Measurements from ENCODE around the gene DNAJC6.
"Not testable (repeated sequence)": the region's sequence is repeated elsewhere in the genome, so short reads cannot be mapped to it uniquely, and the experiment has no call there.

DNAJC6 gene

GRCh38 chr1:65277605-65278347 is 31.6 kb upstream of the DNAJC6 start:
- Mint-ChIP-seq H3K27ac (ENCODE audit: low read depth) (no peak overlapping the region), H3K27me3 (no peaks in the 10 kb centered on the region), H3K36me3 (ENCODE audit: insufficient read depth) (no peaks in the 10 kb centered on the region), H3K9me3 (no peaks in the 10 kb centered on the region), H3K4me1 (peaks cover 5% of the 10 kb centered on the region), H3K4me3 (no peak overlapping the region)
- ATAC-seq (replicated peaks; ENCODE audit: extremely low read depth, poor library complexity, severe bottlenecking) (no peak), DNase-seq (ENCODE audit: low spot score in 2 of 2) (no peak)

- Mint-ChIP-seq H3K27ac (ENCODE audit: low read depth) (no peak overlapping the region), H3K9me3 (no peaks in the 10 kb centered on the region), H3K4me1 (peaks cover 5% of the 10 kb centered on the region), H3K4me3 (no peak overlapping the region), H3K36me3 (ENCODE audit: insufficient read depth) (no peaks in the 10 kb centered on the region), H3K27me3 (no peaks in the 10 kb centered on the region)
- DNase-seq (ENCODE audit: low spot score in 2 of 2) (no peak), ATAC-seq (replicated peaks; ENCODE audit: extremely low read depth, poor library complexity, severe bottlenecking) (no peak)
Observed at GRCh38 chr1:65278376-65279069, 30.8 kb upstream of the DNAJC6 start.

GRCh38 chr1:65279070-65279779 is 30.1 kb upstream of the DNAJC6 start:
- DNase-seq (ENCODE audit: low spot score in 2 of 2), result no peak
- H3K9me3 Mint-ChIP-seq, result no peaks in the 10 kb centered on the region
- H3K4me1 Mint-ChIP-seq, result peaks cover 5% of the 10 kb centered on the region
- no peak overlapping the region for H3K27ac Mint-ChIP-seq (ENCODE audit: low read depth)
- no peak overlapping the region for H3K4me3 Mint-ChIP-seq
- H3K36me3 Mint-ChIP-seq (ENCODE audit: insufficient read depth), result no peaks in the 10 kb centered on the region
- H3K27me3 Mint-ChIP-seq, result no peaks in the 10 kb centered on the region
- ATAC-seq (replicated peaks; ENCODE audit: extremely low read depth, poor library complexity, severe bottlenecking), result no peak

GRCh38 chr1:65281846-65282245 is 27.5 kb upstream of the DNAJC6 start:
- ATAC-seq (replicated peaks; ENCODE audit: extremely low read depth, poor library complexity, severe bottlenecking), result no peak

GRCh38 chr1:65284229-65284628 is 25.1 kb upstream of the DNAJC6 start:
- Mint-ChIP-seq H3K36me3 (ENCODE audit: insufficient read depth) (no peaks in the 10 kb centered on the region), H3K4me3 (no peak overlapping the region), H3K4me1 (no peaks in the 10 kb centered on the region), H3K9me3 (no peaks in the 10 kb centered on the region), H3K27ac (ENCODE audit: low read depth) (no peak overlapping the region), H3K27me3 (no peaks in the 10 kb centered on the region)
- ATAC-seq (replicated peaks; ENCODE audit: extremely low read depth, poor library complexity, severe bottlenecking), result no peak
- no peak for DNase-seq (ENCODE audit: low spot score in 2 of 2)

More at GRCh38 chr1:65281846-65282245, 27.5 kb upstream of the DNAJC6 start:
- H3K9me3 Mint-ChIP-seq, result no peaks in the 10 kb centered on the region
- H3K27ac Mint-ChIP-seq (ENCODE audit: low read depth), result no peak overlapping the region
- H3K27me3 Mint-ChIP-seq, result no peaks in the 10 kb centered on the region
- no peaks in the 10 kb centered on the region for H3K36me3 Mint-ChIP-seq (ENCODE audit: insufficient read depth)
- H3K4me3 Mint-ChIP-seq, result no peak overlapping the region
- H3K4me1 Mint-ChIP-seq, result no peaks in the 10 kb centered on the region
- DNase-seq (ENCODE audit: low spot score in 2 of 2), result no peak

GRCh38 chr1:65289449-65289848 is 19.9 kb upstream of the DNAJC6 start:
- no peak overlapping the region for H3K4me3 Mint-ChIP-seq
- no peaks in the 10 kb centered on the region for H3K36me3 Mint-ChIP-seq (ENCODE audit: insufficient read depth)
- no peak for DNase-seq (ENCODE audit: low spot score in 2 of 2)
- H3K27ac Mint-ChIP-seq (ENCODE audit: low read depth), result no peak overlapping the region
- no peak for ATAC-seq (replicated peaks; ENCODE audit: extremely low read depth, poor library complexity, severe bottlenecking)
- no peaks in the 10 kb centered on the region for H3K4me1 Mint-ChIP-seq
- no peaks in the 10 kb centered on the region for H3K27me3 Mint-ChIP-seq
- H3K9me3 Mint-ChIP-seq, result no peaks in the 10 kb centered on the region

GRCh38 chr1:65291818-65292217 is 17.5 kb upstream of the DNAJC6 start:
- H3K4me1 Mint-ChIP-seq; H3K4me3 Mint-ChIP-seq; H3K27me3 Mint-ChIP-seq; H3K9me3 Mint-ChIP-seq; ATAC-seq (replicated peaks; ENCODE audit: extremely low read depth, poor library complexity, severe bottlenecking); H3K27ac Mint-ChIP-seq (ENCODE audit: low read depth); H3K36me3 Mint-ChIP-seq (ENCODE audit: insufficient read depth); DNase-seq (ENCODE audit: low spot score in 2 of 2): not testable (repeated sequence)

GRCh38 chr1:65292861-65293593 is 16.3 kb upstream of the DNAJC6 start:
- Mint-ChIP-seq H3K36me3 (ENCODE audit: insufficient read depth) (no peaks in the 10 kb centered on the region), H3K27ac (ENCODE audit: low read depth) (no peak overlapping the region), H3K9me3 (no peaks in the 10 kb centered on the region), H3K4me1 (peaks cover 5% of the 10 kb centered on the region), H3K27me3 (no peaks in the 10 kb centered on the region), H3K4me3 (no peak overlapping the region)
- DNase-seq (ENCODE audit: low spot score in 2 of 2) (no peak), ATAC-seq (replicated peaks; ENCODE audit: extremely low read depth, poor library complexity, severe bottlenecking) (no peak)

GRCh38 chr1:65297706-65298105 is 11.6 kb upstream of the DNAJC6 start:
- ATAC-seq (replicated peaks; ENCODE audit: extremely low read depth, poor library complexity, severe bottlenecking), result no peak
- Mint-ChIP-seq H3K27ac (ENCODE audit: low read depth) (no peak overlapping the region), H3K4me3 (no peak overlapping the region), H3K36me3 (ENCODE audit: insufficient read depth) (no peaks in the 10 kb centered on the region), H3K9me3 (no peaks in the 10 kb centered on the region), H3K27me3 (no peaks in the 10 kb centered on the region), H3K4me1 (peaks cover 5% of the 10 kb centered on the region)
- no peak for DNase-seq (ENCODE audit: low spot score in 2 of 2)

GRCh38 chr1:65299328-65299727 is 10.0 kb upstream of the DNAJC6 start:
- H3K36me3 Mint-ChIP-seq (ENCODE audit: insufficient read depth), result no peaks in the 10 kb centered on the region
- no peak for DNase-seq (ENCODE audit: low spot score in 2 of 2)
- no peaks in the 10 kb centered on the region for H3K9me3 Mint-ChIP-seq
- H3K4me1 Mint-ChIP-seq, result peaks cover 5% of the 10 kb centered on the region
- H3K27me3 Mint-ChIP-seq, result no peaks in the 10 kb centered on the region
- H3K27ac Mint-ChIP-seq (ENCODE audit: low read depth), result no peak overlapping the region
- no peak for ATAC-seq (replicated peaks; ENCODE audit: extremely low read depth, poor library complexity, severe bottlenecking)
- no peak overlapping the region for H3K4me3 Mint-ChIP-seq

GRCh38 chr1:65308781-65309303 is 501 bp upstream of the DNAJC6 start:
- DNase-seq (ENCODE audit: low spot score in 2 of 2) (no peak), ATAC-seq (replicated peaks; ENCODE audit: extremely low read depth, poor library complexity, severe bottlenecking) (no peak)
- H3K9me3 Mint-ChIP-seq, result no peaks in the 10 kb centered on the region
- H3K4me3 Mint-ChIP-seq, result no peak overlapping the region
- H3K4me1 Mint-ChIP-seq, result peaks cover 10% of the 10 kb centered on the region
- no peak overlapping the region for H3K27ac Mint-ChIP-seq (ENCODE audit: low read depth)
- no peaks in the 10 kb centered on the region for H3K36me3 Mint-ChIP-seq (ENCODE audit: insufficient read depth)
- peaks cover 39% of the 10 kb centered on the region for H3K27me3 Mint-ChIP-seq

- H3K27ac Mint-ChIP-seq (ENCODE audit: low read depth), result no peak overlapping the region
- DNase-seq (ENCODE audit: low spot score in 2 of 2), result no peak
- peak overlapping the region; percentile 59 for H3K4me3 Mint-ChIP-seq
- no peaks in the 10 kb centered on the region for H3K9me3 Mint-ChIP-seq
- no peak for ATAC-seq (replicated peaks; ENCODE audit: extremely low read depth, poor library complexity, severe bottlenecking)
- H3K4me1 Mint-ChIP-seq, result peaks cover 10% of the 10 kb centered on the region
- peaks cover 39% of the 10 kb centered on the region for H3K27me3 Mint-ChIP-seq
- no peaks in the 10 kb centered on the region for H3K36me3 Mint-ChIP-seq (ENCODE audit: insufficient read depth)
Observed at GRCh38 chr1:65310078-65310587, 790 bp downstream of the DNAJC6 start.
